ENCODE results near the gene PCID2. TPM values are rescaled to one million over a fixed set of nuclear protein-coding genes. Genes with fewer than 3 reads are reported as not detected.

PCID2 gene
- total and polyA plus RNA-seq, 5 donors from 2014 or later: 46.8 to 95.4 (median 82.1) TPM

GRCh38 chr13:113155201-113155600 is 53.3 kb downstream of the PCID2 start:
- no peak overlapping the region for H3K27ac ChIP-seq (ENCODE audit: insufficient read depth, low read length, poor library complexity, severe bottlenecking)
- H3K27ac Mint-ChIP-seq: peak overlapping the region; percentile 3 to 84 (median 81)

GRCh38 chr13:113153810-113154748 is 54.4 kb downstream of the PCID2 start:
- Mint-ChIP-seq H3K4me3 (peak overlapping the region; percentile 80 to 92 (median 90)), H3K27me3 (peaks cover 7% of the 10 kb centered on the region), H3K27ac (peak overlapping the region in 2 of 3 donors; percentile 84 to 90), H3K36me3 (no peaks in the 10 kb centered on the region), H3K4me1 (peaks cover 6 to 22% (median 13%) of the 10 kb centered on the region in 4 donors), H3K9me3 (peaks cover 0 to 3% (median 0%) of the 10 kb centered on the region in 7 donors)
- H3K27me3 ChIP-seq (ENCODE audit: control insufficient read depth, insufficient read depth, low read length): no peaks in the 10 kb centered on the region
- no peaks in the 10 kb centered on the region for H3K9me3 ChIP-seq (ENCODE audit: control insufficient read depth in 2 of 2, low read length in 2 of 2)
- ATAC-seq (ENCODE audit: low read depth in 2 of 2): peak; percentile 79 to 82
- no peaks in the 10 kb centered on the region for H3K36me3 ChIP-seq (ENCODE audit: control insufficient read depth, insufficient read depth, low read length)
- DNase-seq: peak; percentile 62 to 73 (median 65)
- peak overlapping the region; percentile 57 for H3K27ac ChIP-seq (ENCODE audit: insufficient read depth, low read length, poor library complexity, severe bottlenecking)
- peak overlapping the region; percentile 82 for H3K4me3 ChIP-seq (ENCODE audit: low read depth, low read length)
- H3K4me1 ChIP-seq (ENCODE audit: control insufficient read depth, insufficient read depth, low read length, poor library complexity, severe bottlenecking): peaks cover 21% of the 10 kb centered on the region

More at GRCh38 chr13:113155201-113155600, 53.3 kb downstream of the PCID2 start:
- Mint-ChIP-seq H3K9me3 (peaks cover 0 to 5% (median 0%) of the 10 kb centered on the region in 7 donors), H3K36me3 (no peaks in the 10 kb centered on the region), H3K4me1 (peaks cover 6 to 26% (median 14%) of the 10 kb centered on the region in 4 donors), H3K4me3 (peak overlapping the region; percentile 58 to 91 (median 79)), H3K27me3 (peaks cover 7% of the 10 kb centered on the region)
- DNase-seq: no peak
- Histone ChIP-seq H3K4me1 (ENCODE audit: control insufficient read depth, insufficient read depth, low read length, poor library complexity, severe bottlenecking) (peaks cover 21% of the 10 kb centered on the region), H3K27me3 (ENCODE audit: control insufficient read depth, insufficient read depth, low read length) (no peaks in the 10 kb centered on the region), H3K4me3 (ENCODE audit: low read depth, low read length) (no peak overlapping the region), H3K9me3 (ENCODE audit: control insufficient read depth in 2 of 2, low read length in 2 of 2) (no peaks in the 10 kb centered on the region), H3K36me3 (ENCODE audit: control insufficient read depth, insufficient read depth, low read length) (no peaks in the 10 kb centered on the region)
- no peak for ATAC-seq (ENCODE audit: low read depth in 2 of 2)

- H3K9me3 Mint-ChIP-seq: peaks cover 0 to 3% (median 0%) of the 10 kb centered on the region in 7 donors
- peaks cover 6 to 22% (median 13%) of the 10 kb centered on the region in 4 donors for H3K4me1 Mint-ChIP-seq
- H3K36me3 Mint-ChIP-seq: no peaks in the 10 kb centered on the region
- Histone ChIP-seq H3K9me3 (ENCODE audit: control insufficient read depth in 2 of 2, low read length in 2 of 2) (no peaks in the 10 kb centered on the region), H3K4me3 (ENCODE audit: low read depth, low read length) (peak overlapping the region; percentile 82), H3K4me1 (ENCODE audit: control insufficient read depth, insufficient read depth, low read length, poor library complexity, severe bottlenecking) (peaks cover 21% of the 10 kb centered on the region), H3K27me3 (ENCODE audit: control insufficient read depth, insufficient read depth, low read length) (no peaks in the 10 kb centered on the region), H3K36me3 (ENCODE audit: control insufficient read depth, insufficient read depth, low read length) (no peaks in the 10 kb centered on the region), H3K27ac (ENCODE audit: insufficient read depth, low read length, poor library complexity, severe bottlenecking) (peak overlapping the region; percentile 24)
- peak overlapping the region; percentile 90 to 96 (median 90) for H3K27ac Mint-ChIP-seq
- peak overlapping the region; percentile 86 to 94 (median 90) for H3K4me3 Mint-ChIP-seq
- peak; percentile 16 to 27 for ATAC-seq (ENCODE audit: low read depth in 2 of 2)
- peaks cover 7% of the 10 kb centered on the region for H3K27me3 Mint-ChIP-seq
- peak; percentile 17 to 20 (median 17) for DNase-seq
Observed at GRCh38 chr13:113152984-113153809, 55.3 kb downstream of the PCID2 start.

- H3K27ac Mint-ChIP-seq: peak overlapping the region; percentile 87 to 96 (median 90)
- ATAC-seq (ENCODE audit: low read depth in 2 of 2): no peak
- Histone ChIP-seq H3K27me3 (ENCODE audit: control insufficient read depth, insufficient read depth, low read length) (no peaks in the 10 kb centered on the region), H3K27ac (ENCODE audit: insufficient read depth, low read length, poor library complexity, severe bottlenecking) (no peak overlapping the region), H3K9me3 (ENCODE audit: control insufficient read depth in 2 of 2, low read length in 2 of 2) (no peaks in the 10 kb centered on the region), H3K4me1 (ENCODE audit: control insufficient read depth, insufficient read depth, low read length, poor library complexity, severe bottlenecking) (peaks cover 21% of the 10 kb centered on the region), H3K36me3 (ENCODE audit: control insufficient read depth, insufficient read depth, low read length) (no peaks in the 10 kb centered on the region), H3K4me3 (ENCODE audit: low read depth, low read length) (peak overlapping the region; percentile 76)
- peaks cover 0 to 3% (median 0%) of the 10 kb centered on the region in 7 donors for H3K9me3 Mint-ChIP-seq
- DNase-seq: no peak
- H3K36me3 Mint-ChIP-seq: no peaks in the 10 kb centered on the region
- peaks cover 7% of the 10 kb centered on the region for H3K27me3 Mint-ChIP-seq
- H3K4me1 Mint-ChIP-seq: peaks cover 6 to 22% (median 13%) of the 10 kb centered on the region in 4 donors
- H3K4me3 Mint-ChIP-seq: peak overlapping the region; percentile 86 to 94 (median 90)
Observed at GRCh38 chr13:113152691-113152983, 55.8 kb downstream of the PCID2 start.

- no peak overlapping the region for H3K27ac ChIP-seq (ENCODE audit: insufficient read depth, low read length, poor library complexity, severe bottlenecking)
- H3K9me3 Mint-ChIP-seq: peaks cover 0 to 3% (median 0%) of the 10 kb centered on the region in 7 donors
- H3K4me3 ChIP-seq (ENCODE audit: low read depth, low read length): peak overlapping the region; percentile 76
- peak overlapping the region; percentile 52 to 90 (median 87) for H3K27ac Mint-ChIP-seq
- peaks cover 21% of the 10 kb centered on the region for H3K4me1 ChIP-seq (ENCODE audit: control insufficient read depth, insufficient read depth, low read length, poor library complexity, severe bottlenecking)
- H3K9me3 ChIP-seq (ENCODE audit: control insufficient read depth in 2 of 2, low read length in 2 of 2): no peaks in the 10 kb centered on the region
- no peaks in the 10 kb centered on the region for H3K27me3 ChIP-seq (ENCODE audit: control insufficient read depth, insufficient read depth, low read length)
- H3K27me3 Mint-ChIP-seq: peaks cover 7% of the 10 kb centered on the region
- DNase-seq (peak in 1 of 3 donors; percentile 23), ATAC-seq (ENCODE audit: low read depth in 2 of 2) (no peak)
- H3K4me3 Mint-ChIP-seq: peak overlapping the region; percentile 86 to 94 (median 90)
- no peaks in the 10 kb centered on the region for H3K36me3 Mint-ChIP-seq
- H3K36me3 ChIP-seq (ENCODE audit: control insufficient read depth, insufficient read depth, low read length): no peaks in the 10 kb centered on the region
- H3K4me1 Mint-ChIP-seq: peaks cover 6 to 22% (median 13%) of the 10 kb centered on the region in 4 donors
Observed at GRCh38 chr13:113151745-113152690, 56.5 kb downstream of the PCID2 start.

- no peaks in the 10 kb centered on the region for H3K27me3 ChIP-seq (ENCODE audit: control insufficient read depth, insufficient read depth, low read length)
- no peak overlapping the region for H3K27ac Mint-ChIP-seq
- no peak for DNase-seq
- no peaks in the 10 kb centered on the region for H3K36me3 ChIP-seq (ENCODE audit: control insufficient read depth, insufficient read depth, low read length)
- H3K9me3 ChIP-seq (ENCODE audit: control insufficient read depth in 2 of 2, low read length in 2 of 2): no peaks in the 10 kb centered on the region
- H3K36me3 Mint-ChIP-seq: no peaks in the 10 kb centered on the region
- peaks cover 7% of the 10 kb centered on the region for H3K27me3 Mint-ChIP-seq
- peak overlapping the region in 2 of 4 donors; percentile 48 to 58 for H3K4me3 Mint-ChIP-seq
- peaks cover 21% of the 10 kb centered on the region for H3K4me1 ChIP-seq (ENCODE audit: control insufficient read depth, insufficient read depth, low read length, poor library complexity, severe bottlenecking)
- peaks cover 6 to 22% (median 13%) of the 10 kb centered on the region in 4 donors for H3K4me1 Mint-ChIP-seq
- H3K9me3 Mint-ChIP-seq: peaks cover 0 to 3% (median 0%) of the 10 kb centered on the region in 7 donors
- ATAC-seq (ENCODE audit: low read depth in 2 of 2): no peak
- H3K4me3 ChIP-seq (ENCODE audit: low read depth, low read length): no peak overlapping the region
- no peak overlapping the region for H3K27ac ChIP-seq (ENCODE audit: insufficient read depth, low read length, poor library complexity, severe bottlenecking)
Observed at GRCh38 chr13:113150550-113151365, 57.7 kb downstream of the PCID2 start.
